ENCODE data around the gene POLR2J2.
"Not testable (repeated sequence)": the region's sequence is repeated elsewhere in the genome, so short reads cannot be mapped to it uniquely, and the experiment has no call there.

POLR2J2 gene

GRCh38 chr7:102667523-102667922 is 3.9 kb downstream of the POLR2J2 start:
- not testable (repeated sequence) for DNase-seq

DNA sequence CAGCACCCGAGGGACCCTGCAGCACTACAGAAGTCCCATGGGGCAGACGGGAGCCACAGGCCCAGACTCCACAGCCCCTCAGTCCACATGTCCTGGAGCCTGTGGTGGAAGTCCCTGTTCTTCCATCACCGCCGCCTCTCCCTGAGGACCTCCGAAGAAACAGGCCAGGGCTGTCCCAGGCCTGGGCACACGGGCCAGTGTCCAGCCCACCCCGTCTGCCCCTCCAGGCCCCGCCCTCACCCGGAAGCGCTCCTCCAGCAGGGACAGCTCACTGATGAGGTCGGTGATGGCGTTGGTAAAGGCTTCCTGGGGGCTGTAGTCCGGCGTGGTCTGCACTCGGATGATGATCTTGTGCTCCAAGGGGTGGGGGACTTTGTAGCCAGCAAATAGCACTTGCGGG is 4.6 kb downstream of the POLR2J2 start:
- not testable (repeated sequence) for DNase-seq

DNA sequence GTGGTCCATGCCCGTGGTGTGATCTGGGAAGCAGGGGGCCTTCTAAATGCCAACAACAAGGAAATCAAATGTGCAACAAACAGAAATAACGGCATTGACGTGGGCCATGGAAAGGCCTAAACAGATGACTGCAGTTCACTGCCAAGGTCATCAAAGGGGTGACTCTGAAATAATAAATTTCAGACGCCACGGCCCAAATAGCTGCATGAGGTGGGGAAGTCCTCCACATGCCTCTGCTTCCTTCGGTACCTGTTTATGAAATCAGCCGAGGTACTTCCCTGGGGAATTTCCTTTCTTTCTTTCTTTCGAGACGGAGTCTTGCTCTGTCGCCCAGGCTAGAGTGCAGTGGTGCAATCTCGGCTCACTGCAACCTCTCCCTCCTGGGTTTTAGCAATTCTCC is 6.7 kb downstream of the POLR2J2 start:
- not testable (repeated sequence) for DNase-seq

DNA sequence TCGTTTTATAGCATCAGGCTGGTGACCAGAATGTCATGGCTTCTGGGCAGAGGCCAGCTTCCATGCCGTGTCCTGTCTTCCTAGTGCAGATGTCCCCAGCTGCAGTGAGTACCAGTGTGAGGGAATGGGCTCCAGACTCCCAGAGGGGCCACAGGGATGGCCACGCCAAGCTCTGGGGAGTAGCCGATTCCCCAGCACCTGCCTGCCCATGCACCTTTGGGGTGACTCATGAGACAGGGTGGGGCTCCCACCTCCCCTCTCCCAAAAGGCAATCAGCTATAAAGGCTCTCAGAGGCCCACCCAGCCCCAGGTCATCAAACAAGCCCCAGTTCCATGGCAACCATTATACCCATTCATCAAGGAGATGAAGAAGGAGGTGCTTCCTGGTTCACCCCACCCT is 21.5 kb downstream of the POLR2J2 start, which contains the start of gene SPDYE2B:
SPDYE2B (plus strand) TSS at position 396 of the 400 bp plus-strand sequence. CDS start 2,030 bp downstream, outside the sequence.
- DNase-seq = not testable (repeated sequence)

DNA sequence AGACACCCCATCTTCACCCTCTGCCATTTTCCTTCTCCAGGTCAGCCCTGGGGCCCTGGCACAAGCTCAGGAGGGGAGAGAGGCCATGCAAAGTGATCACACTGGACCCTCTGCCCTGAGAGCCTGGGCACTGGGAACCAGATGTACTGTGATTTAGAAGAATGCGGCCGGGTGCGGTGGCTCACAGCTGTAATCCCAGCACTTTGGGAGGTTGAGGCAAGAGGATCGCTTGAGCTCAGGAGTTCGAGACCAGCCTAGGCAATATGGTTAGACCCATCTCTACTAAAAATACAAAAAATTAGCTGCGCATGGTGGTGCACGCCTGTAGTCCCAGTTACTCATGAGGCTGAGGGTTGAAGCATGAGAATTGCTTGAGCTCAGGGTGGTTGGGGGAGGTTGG is 23.6 kb downstream of the POLR2J2 start:
- DNase-seq = not testable (repeated sequence)

DNA sequence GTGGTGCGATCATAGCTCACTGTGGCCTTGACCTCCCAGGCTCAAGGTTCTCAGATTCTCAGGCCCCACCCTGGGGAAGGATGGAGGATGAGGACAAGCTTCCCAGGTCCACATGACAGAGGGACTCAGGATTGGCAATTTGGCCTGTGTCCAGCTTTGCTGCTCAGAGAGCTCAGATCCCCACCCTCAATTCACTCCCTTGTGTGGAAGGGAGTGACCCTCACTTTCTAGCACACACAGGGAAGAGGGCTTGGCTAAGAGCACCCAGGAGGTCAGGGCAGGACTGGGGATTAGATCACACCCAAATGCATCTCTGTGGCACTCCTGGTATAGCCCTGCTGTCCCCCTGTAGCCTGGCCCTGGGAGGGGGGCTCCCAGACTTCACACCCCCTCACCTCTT is 28.1 kb downstream of the POLR2J2 start:
- not testable (repeated sequence) for DNase-seq

DNA sequence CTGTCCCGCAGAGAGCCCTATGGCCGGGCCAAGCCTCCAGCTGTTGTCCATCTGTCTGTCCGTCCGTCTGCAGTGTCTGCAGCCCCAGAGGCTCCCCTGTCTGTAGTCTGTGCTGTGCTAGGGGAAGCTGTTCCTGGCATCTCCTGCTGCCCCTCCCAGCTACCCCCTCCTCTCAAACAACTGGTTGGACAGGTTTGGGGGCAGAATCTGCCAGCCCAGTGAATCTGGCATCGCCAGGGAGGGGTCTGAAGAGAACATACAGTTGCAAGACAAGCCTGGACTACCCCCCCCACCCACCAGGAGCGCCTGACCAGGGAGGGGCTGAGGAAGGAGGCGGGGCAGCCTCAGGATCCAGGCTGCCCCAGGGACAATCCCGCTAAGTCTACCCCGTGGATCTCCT is 28.8 kb downstream of the POLR2J2 start, which contains the start of gene UPK3BL1:
UPK3BL1 (minus strand) TSS at position 101 of the 400 bp plus-strand sequence; CDS start at position 51, 50 bp downstream.
- DNase-seq = not testable (repeated sequence)

DNA sequence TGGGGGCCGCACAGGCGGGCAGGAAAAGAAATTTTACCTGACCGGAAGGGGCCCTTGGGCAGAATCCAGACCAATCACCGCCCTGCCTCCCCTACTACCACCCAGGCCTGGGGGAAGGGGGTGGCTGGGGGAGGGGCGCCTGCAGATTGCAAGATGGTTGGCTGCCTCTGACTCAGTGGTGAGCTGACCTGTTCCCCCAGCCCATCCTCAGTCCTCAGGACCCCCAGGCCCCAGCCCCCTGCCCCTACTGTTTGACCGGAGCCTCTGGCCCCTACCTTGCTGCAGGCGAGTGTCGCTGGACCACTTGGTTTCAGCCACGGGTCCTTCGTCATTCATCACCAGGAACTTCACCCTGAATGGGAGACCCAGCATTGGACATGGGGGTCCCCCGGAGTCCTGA is 32.6 kb downstream of the POLR2J2 start:
- DNase-seq = not testable (repeated sequence)

GRCh38 chr7:102636956-102637355 is 34.5 kb downstream of the POLR2J2 start:
- not testable (repeated sequence) for DNase-seq

DNA sequence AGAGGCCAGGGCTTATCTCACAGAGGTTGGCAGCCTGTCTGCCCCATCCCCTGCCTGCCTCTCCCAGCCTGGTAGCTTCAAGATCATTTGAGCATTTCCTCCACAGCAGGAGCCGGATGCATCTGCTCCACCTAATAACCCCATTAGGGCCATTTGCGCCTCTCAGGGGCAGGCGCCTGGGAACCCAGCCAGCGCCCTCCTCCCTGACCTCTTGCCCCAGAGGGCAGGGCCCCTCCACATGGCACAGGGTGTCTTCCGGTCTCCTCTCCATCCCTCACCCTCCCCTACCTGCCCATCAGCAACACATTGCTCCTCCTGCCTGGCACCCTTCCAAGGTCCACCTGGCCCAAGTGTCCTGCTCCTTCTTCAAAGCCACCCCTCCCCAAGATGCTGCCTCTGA is 36.1 kb downstream of the POLR2J2 start:
- not testable (repeated sequence) for DNase-seq

DNA sequence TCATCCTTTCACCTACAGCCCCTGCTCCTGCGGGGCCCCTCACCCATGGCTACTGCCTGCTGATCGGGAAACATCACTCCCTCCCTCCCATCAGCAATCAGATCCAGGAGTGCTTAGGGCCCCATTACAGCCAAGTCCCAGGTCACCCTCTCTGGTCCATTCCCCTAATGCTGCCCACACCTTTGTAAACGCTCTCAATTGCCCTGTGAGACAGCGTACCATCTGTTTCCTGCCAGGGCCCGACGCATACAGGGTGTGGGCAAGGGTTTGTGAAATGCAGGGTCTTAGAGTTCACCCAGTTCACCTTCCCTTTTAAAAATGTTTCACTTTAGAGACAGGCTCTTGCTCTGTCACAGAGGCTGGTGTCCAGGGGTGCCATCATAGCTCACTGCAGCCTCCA is 37.2 kb downstream of the POLR2J2 start:
- not testable (repeated sequence) for DNase-seq

GRCh38 chr7:102630622-102631021 is 40.8 kb downstream of the POLR2J2 start:
- not testable (repeated sequence) for DNase-seq

DNA sequence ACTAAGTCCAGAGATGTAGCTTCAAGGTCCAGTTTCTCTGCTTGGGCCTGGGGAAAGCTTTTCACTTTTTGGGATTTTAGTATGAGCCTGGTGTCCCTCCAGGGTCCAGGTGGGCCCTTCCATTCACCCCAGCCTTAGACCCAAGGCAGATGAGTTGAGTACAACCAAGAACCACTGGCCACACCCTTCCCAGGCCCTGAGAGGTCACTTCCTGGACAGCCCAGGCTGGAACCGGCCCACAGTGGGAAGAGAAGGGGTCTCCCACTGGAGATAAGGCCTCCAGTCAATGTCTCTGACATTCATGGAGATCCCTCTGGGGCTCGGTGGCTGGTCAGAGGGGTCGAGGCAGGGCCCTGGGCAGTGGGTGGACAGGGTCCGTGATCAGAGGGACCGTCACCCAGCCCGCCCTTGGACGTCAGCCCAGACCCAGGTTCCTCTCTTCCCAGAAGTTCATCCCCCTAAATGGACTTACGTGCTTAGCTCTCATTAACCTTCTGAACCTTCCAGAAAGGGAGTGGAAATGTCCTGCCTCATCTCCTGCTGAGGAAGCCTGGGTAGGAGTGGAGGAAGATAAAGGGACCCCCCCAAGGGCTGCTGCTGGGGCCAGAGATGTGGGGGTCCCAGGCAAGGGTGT is 44.1 kb downstream of the POLR2J2 start:
- DNase-seq = not testable (repeated sequence)

DNA sequence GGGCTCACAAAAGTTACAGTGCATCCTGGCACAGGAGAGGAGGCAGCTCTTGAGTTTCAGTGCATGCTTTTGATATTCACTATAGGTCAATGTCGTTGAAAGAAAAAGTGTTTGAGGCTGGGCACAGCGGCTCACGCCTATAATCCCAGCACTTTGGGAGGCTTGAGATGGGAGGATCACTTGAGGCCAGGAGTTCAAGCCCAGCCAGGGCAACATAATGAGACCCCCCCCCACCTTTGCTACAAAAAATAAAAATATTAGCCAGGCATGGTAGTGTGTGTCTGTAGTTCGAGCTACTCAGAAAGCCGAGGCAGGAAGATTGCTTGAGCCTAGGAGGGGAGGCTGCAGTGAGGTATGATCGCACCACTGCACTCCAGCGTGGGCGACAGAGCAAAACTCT is 53.3 kb downstream of the POLR2J2 start:
- DNase-seq = not testable (repeated sequence)

DNA sequence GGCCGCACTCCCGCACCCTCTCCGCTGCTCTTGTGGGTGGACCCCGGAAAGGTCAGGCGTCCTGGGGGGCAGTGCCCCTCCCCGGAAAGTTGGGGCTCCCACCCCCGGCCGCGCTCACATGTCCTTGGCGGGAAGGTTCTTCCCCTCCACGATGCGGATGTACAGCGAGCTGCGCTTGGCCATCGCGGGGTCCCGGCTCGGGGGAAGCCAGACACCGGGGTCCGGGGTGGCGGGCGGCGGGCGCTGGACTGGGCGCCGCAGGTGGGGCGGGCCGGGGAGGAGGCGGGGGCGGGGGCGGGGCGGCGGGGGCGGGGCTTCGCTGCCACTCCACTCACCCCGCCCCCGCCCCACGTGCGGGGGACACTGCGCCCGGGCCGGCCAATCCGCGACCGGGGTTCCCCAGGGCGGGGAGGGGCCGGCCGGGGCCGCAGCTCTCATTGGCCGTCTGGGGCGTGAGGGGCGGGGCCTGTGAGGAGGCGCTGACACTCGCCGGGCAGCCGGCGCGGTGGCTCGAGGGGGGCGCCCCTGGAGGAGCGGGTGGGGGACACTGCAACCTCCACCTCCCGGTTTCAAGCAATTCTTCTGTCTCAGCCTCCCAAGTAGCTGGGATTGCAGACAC is 54.8 kb downstream of the POLR2J2 start, which contains the start of gene RASA4:
RASA4 (minus strand) TSS at position 250 of the 619 bp plus-strand sequence; CDS start at position 183, 67 bp downstream.
- not testable (repeated sequence) for DNase-seq

Measured in NCI-H526 treated with DMSO at 0.1 percent for 48 hours (cell line).